COLO829 (cell line): ENCODE results near the gene ZSCAN29.
"Not testable (repeated sequence)": the region's sequence is repeated elsewhere in the genome, so short reads cannot be mapped to it uniquely, and the experiment has no call there.

Source experiments
- DNase-seq: peaks from one replicate; pipeline ENCODE4 v3.0.0; 2012; ENCODE audit warnings: low spot score

ZSCAN29 gene

GRCh38 chr15:43370975-43371974 is at the start of gene ZSCAN29, which contains the start of gene TUBGCP4:
Gene ZSCAN29 (minus strand): TSS chr15:43371043. CDS start chr15:43369913, 1,130 bp downstream.
Gene TUBGCP4 (plus strand): TSS chr15:43371101. CDS start chr15:43371355, 254 bp downstream.
- DNase-seq: peak; percentile 58

GRCh38 chr15:43420435-43420834 is 49.6 kb upstream of the ZSCAN29 start:
- DNase-seq: no peak

- DNase-seq: no peak
Measured at GRCh38 chr15:43414196-43414595, 43.4 kb upstream of the ZSCAN29 start.

GRCh38 chr15:43412096-43412495 is 41.3 kb upstream of the ZSCAN29 start:
- DNase-seq: no peak

- no peak for DNase-seq
Measured at GRCh38 chr15:43410572-43411214, 39.9 kb upstream of the ZSCAN29 start.

- no peak for DNase-seq
Measured at GRCh38 chr15:43408789-43409188, 37.9 kb upstream of the ZSCAN29 start.

- DNase-seq: no peak
Measured at GRCh38 chr15:43406808-43407207, 36.0 kb upstream of the ZSCAN29 start.

- DNase-seq: no peak
Measured at GRCh38 chr15:43406189-43406588, 35.3 kb upstream of the ZSCAN29 start.

- DNase-seq: no peak
Measured at GRCh38 chr15:43404130-43404529, 33.3 kb upstream of the ZSCAN29 start.

- DNase-seq: no peak
Measured at GRCh38 chr15:43403616-43404015, 32.8 kb upstream of the ZSCAN29 start.

GRCh38 chr15:43402255-43402654 is 31.4 kb upstream of the ZSCAN29 start:
- DNase-seq: no peak

GRCh38 chr15:43393592-43393991 is 22.7 kb upstream of the ZSCAN29 start:
- DNase-seq: not testable (repeated sequence)

GRCh38 chr15:43390723-43391122 is 19.9 kb upstream of the ZSCAN29 start:
- DNase-seq: no peak

GRCh38 chr15:43383070-43383469 is 12.2 kb upstream of the ZSCAN29 start:
- DNase-seq: no peak

GRCh38 chr15:43382310-43382709 is 11.5 kb upstream of the ZSCAN29 start:
- no peak for DNase-seq

- no peak for DNase-seq
Measured at GRCh38 chr15:43378601-43379000, 7.8 kb upstream of the ZSCAN29 start.

GRCh38 chr15:43376017-43376705 is 5.3 kb upstream of the ZSCAN29 start:
- peak; percentile 15 for DNase-seq

GRCh38 chr15:43370310-43370974 is 401 bp downstream of the ZSCAN29 start:
- DNase-seq: no peak

- no peak for DNase-seq
Measured at GRCh38 chr15:43361313-43361903, 9.4 kb downstream of the ZSCAN29 start.

GRCh38 chr15:43360821-43361220 is 10.0 kb downstream of the ZSCAN29 start:
- DNase-seq: no peak

- DNase-seq: no peak
Measured at GRCh38 chr15:43352693-43353382, 18.0 kb downstream of the ZSCAN29 start.
